ENCODE measurements around the gene FANCL.
"Not testable (repeated sequence)": the region's sequence is repeated elsewhere in the genome, so short reads cannot be mapped to it uniquely, and the experiment has no call there.

The FANCL gene

DNA sequence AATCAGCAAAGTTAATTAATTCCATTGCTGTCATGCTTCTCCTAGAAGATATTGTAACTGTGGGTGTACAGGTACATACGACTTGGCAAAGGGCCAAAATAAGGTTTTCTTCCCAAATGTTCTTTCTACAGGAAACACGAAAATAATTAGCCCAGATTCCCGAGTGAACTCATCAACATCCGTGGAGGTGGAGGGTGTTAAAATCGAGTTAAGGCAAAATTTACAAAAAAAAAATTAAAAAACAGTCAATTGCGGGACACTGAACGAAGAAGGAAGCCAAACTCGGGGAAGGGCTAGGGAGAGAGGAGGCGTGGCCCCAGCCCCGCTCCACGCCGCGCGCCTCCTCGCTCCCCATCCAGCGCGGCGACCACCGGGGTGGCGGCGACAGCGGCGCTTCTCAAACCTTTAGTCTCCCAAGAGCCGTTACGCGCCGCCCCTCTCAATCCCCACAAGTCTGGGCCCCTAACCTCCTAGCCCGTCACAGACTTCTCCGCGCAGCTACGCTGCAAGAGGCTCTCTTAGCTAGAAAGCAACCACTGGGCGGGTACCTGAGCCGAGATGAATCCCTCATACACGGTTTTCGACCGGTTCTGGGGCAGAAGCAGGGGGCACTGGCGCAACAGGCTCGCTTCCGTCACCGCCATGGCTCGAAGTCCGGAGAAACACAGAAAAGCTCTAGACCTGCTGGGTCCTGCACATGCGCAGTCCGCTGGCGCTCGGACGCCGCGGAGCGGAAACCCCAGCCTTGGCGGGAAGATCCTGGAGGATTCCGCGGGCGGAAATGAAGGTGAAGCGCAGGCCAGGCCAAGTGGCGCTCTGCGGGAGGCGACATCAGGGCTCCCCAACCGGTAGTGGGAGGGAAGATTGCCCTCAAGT is at the start of gene FANCL:
Gene FANCL, minus strand, starts transcription at position 656 of the 876 bp plus-strand sequence. Its CDS starts 12 bp downstream, at position 644.
- DNase-seq = peak; percentile 75

DNA sequence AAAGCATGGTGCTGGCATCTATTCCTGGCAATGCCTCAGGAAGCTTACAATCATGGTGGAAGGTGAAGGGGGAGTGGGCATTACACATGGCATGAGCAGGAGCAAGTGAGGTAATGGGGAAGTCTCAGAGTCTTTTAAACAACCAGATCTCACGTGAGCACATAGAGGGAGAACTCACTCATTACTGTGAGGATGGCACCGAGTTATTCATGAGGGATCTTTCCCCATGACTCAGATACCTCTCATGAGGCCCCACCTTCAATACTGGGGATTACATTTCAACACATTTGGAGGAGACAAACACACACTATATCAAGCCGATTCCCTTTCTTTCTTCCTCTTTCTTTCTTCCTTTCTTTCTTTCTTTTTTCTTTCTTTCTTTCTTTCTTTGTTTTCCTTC is 47.9 kb upstream of the FANCL start:
- no peak for DNase-seq

DNA sequence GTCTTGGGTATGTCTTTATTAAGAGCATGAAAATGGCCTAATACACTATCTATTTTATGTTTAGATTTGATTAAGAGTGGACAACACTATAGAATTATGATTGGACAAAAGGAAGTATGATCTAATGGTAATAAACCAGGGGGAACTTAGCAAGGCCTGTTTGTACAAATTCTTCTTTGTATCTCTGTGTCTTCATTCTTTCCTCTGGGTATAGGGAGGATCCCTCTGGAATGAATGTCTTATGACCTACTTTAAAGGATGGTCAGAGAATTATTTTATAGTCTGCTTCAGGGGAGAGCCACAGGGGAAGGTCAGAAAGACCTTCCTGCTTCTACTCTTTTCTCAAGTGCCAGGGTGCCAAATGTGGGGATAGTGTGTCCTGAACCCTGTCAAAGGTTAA is 42.8 kb upstream of the FANCL start:
- DNase-seq = no peak

DNA sequence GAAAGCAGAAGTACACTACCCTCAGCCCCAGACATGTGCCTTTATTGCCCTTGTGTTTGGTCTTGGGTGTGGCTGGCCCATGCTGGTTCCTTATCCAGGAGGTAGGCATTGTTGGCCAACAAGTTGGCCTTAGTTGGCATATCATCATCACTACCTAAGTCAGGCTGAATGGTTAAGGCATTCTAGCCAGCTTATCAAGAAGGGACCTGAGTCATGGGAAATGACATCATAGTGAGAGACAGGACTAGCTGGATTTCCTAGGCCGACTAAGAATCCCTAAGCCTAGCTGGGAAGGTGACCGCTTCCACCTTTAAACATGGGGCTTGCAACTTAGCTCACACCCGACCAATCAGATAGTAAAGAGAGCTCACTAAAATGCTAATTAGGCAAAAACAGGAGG is 34.0 kb upstream of the FANCL start:
- DNase-seq = not testable (repeated sequence)

DNA sequence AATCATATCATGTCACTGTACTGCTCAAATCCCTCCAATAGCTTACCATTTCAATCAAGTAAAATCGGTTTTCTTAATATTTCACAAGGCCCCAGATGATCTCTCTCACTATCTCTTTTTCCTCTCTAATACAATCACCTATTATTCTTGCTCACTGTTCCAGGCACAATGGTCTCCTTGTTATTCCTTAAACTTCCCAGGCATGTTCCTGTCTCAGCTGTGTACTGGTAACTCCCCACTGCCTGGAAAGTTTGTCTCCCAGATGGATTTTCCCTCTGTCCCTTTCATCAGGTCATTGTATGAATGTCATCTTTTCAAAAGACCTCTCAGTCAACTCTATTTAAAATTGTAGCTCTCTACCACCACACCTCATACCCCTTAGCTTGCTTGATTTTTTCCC is 30.7 kb upstream of the FANCL start:
- no peak for DNase-seq

DNA sequence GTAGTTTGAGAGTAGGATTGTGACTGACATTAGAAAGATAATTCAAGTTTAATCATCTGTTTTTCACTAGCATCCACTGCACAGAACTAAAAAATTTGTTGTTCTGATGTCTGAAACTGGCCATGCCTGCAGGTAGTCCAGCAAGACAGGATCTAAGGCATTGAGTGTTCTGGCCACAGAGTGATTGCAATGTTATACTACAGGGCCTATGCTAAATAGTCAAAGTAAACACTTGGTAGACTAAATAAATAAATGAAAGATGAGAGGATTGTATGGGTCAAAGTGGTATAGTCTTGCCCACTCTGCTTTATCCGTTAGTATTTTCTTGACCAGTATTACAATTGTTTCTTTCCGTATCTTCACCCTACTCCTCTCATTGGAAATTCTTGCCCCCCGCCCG is 27.6 kb upstream of the FANCL start:
- DNase-seq = no peak

DNA sequence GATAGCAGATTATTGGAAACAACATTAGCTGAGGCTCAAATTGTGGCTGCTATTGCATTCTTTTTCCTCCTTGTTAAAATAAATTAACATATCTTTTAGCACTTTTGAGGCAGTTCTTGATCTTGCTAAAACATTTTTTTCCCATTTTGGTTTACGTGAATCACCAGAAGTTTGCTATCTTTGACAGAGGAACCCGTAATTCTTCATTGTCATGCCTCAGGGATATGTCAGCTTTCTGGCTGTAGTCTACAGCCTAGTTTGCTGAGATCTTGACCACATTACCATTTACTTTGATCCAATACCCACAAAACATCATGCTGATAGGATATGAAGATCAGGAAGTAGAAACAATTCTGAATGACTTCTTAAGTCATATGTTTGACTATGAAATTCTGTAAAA is 25.1 kb upstream of the FANCL start:
- no peak for DNase-seq

DNA sequence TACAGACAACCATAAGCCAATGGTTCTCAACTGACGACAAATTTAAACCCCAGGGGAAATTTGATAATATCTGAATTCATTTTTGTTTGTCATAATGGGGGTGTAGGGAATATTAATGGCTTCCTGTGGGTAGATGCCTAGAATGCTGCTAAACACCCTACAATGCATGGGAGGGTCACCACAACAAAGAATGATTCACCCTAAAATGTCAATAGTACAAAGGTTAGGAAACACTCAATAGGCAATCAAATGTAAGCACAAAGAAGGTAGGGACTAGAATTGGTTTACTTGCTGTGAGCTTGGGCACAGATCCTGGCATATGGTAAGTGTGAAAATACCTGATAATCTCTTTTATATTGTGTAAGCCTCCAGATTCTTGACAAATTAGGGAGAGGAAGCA is 20.1 kb upstream of the FANCL start:
- no peak for DNase-seq

DNA sequence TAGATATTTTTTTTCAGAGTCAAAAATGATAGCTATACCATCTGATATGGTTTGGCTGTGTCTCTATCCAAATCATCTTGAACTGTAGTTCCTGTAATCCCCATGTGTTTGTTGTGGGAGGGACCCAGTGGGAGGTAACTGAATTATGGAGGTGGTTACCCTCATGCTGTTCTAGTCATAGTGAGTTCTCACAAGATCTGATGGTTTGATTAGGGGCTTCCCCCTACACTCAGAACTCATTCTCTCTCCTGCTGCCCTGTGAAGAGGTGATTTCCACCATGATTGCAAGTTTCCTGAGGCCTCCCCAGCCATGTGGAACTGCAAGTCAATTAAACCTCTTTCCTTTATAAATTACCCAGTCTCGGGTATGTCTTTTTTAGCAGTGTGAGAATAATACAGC is 17.3 kb upstream of the FANCL start:
- DNase-seq = not testable (repeated sequence)

DNA sequence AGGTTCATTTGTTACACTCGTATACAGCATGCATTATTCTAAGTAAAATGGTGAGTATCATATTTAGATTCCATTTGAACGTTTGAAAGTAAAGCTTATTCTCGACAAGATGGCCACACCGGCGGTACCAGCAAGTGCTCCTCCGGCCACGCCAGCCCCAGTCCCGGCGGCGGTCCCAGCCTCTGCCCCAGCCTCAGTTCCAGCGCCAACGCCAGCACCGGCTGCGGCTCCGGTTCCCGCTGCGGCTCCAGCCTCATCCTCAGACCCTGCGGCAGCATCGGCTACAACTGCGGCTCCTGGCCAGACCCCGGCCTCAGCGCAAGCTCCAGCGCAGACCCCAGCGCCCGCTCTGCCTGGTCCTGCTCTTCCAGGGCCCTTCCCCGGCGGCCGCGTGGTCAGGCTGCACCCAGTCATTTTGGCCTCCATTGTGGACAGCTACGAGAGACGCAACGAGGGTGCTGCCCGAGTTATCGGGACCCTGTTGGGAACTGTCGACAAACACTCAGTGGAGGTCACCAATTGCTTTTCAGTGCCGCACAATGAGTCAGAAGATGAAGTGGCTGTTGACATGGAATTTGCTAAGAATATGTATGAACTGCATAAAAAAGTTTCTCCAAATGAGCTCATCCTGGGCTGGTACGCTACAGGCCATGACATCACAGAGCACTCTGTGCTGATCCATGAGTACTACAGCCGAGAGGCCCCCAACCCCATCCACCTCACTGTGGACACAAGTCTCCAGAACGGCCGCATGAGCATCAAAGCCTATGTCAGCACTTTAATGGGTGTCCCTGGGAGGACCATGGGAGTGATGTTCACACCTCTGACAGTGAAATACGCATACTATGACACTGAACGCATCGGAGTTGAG is 10.4 kb upstream of the FANCL start:
- not testable (repeated sequence) for DNase-seq

DNA sequence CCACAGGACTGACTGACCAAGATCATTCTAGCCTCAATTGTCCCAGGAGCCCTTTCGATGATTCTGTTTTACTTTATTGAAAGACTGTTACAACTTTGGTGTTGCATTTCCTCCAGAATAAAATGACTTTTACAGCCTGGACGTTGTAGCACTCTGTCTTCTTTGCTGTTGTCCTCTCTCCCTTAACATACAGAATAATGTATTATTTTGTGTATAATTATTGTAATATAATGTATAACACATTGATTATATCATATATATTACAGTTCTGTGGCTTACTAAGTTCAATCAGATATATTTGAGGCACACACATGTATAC is 380 bp upstream of the FANCL start:
- DNase-seq = no peak

DNA sequence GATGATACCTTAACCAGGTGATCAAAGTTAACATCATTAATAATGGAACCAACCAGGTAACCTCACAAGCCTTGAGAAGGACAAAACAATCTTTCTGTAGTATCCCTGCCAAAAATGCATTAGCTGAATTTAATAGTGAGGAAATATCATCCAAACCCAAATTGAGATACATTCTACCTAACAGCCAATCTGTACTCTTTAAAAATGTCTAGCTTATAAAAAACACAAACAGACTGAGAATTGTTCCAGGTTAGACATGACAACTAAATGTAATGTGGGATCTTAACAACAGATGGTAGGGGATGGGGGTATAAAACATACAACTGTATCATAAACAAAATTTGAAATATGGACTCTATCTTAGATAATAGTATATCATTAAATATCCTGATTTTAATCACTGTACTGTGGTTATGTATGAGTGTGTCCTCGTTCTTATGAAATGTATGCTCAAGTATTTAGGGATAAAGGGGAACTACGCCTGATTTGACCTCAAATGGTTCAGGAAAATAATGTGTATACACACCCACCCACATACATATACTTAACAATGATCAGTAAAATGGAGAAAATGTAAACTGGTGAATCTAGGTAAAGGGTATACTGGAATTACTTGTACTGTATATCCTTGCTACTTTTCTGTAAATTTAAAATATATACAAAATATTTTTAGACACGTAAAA is 1.7 kb downstream of the FANCL start:
- no peak for DNase-seq

DNA sequence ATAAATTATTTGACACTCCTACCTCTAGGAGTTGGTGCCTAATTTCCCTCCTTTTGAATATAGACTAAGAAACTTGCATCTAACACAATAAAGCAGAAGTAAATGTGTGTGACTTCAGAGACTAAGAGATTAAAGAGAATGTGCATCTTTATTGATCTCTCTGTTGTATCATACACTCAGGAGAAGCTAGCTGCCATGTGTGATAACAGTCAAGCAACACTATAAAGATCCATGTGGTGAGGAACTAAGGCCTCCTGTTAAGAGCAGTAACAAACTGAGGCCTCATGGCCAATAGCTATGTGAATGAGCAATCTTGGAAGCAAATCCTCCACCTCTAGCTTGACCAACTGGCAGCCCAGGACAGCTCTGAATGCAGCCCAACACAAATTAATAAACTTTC is 3.4 kb downstream of the FANCL start:
- DNase-seq = peak; percentile 36

DNA sequence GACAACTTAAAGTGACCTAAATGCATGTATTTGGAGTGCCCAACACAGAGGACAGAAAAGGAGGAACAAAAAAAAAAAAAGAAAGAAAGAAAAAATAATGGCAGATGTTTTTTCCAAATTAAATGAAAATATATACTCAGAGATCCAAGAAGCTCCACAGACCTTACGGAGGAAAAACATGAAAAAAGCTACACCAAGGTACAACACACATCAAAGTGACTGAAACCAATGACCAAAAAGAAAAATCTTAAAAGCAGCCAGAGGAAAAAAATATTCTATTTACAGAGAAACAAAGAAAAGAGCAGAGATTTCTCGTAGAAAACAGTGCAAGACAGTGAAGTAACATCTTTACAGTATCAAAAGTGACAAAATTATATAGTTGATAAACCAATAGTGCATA is 5.1 kb downstream of the FANCL start:
- no peak for DNase-seq

DNA sequence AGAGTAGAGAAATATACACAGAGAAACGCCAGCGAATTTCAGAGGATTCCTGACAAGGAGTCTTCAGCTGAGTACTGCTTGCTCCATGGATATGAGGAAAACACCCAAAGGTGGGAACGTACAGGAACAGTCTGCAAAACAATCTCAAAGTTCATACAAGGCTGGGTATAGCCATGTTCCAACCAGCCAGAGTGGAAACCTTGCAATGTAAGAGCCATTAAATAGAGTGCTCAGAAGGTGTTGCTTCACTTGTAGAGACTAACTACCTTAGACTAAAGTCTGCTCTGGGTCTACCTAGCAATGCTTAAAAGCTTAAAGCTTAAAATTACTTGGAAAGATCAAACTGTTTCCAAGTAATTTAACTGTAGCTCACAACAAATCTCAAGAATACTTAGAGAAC is 6.0 kb downstream of the FANCL start:
- DNase-seq = no peak

DNA sequence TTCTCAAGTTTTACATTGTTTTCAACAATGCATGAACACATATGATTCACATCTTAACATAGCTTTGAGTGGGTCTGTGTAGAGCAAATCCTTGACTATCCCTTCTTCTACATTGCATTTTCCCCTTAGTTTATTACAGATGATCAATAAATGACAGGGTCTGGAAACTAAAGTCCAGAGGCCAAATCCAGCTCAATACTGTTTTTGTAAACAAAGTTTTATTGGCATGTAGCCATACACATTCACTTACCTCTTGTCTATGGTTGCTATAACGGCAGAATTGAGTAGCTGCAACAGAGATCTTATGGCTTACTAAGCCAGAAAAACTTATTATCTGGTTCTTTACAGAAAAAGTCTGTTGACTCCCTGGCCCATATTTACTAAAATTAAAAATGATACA is 12.8 kb downstream of the FANCL start:
- no peak for DNase-seq

DNA sequence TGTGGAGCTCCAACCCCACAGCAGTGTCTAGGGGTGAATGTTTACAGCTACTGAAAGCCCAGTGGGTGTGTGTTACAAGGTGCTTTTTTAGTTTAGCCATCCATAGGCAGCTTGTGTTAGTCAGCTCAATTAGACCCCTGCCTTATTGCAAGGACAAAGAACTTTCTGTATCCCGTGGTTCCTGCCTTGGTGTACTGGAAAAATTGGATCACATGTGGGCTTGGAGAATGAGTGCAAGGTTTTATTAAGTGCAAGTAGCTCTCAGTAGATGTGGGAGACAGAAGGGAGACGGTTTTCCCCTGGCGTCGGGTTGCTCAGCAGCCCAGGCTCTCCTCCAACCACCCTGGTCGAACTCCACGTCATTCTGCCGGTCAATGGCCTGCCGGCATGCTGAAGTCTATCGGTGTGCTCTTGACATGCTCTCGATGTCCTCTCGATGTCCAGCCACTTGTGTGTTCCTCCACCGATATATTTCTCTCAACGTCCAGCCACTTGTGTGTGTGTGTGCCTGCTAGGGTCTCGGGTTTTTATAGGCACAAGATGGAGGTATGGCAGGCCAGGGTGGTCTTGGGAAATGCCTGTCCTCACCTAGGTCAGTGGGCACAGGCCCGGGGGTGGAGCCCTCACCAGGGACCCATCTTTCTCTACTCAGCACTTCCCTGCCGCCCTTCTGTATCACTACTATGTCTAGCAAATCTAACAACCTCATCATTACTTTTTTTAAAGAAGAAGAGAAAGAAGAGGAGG is 13.8 kb downstream of the FANCL start:
- no peak for DNase-seq

DNA sequence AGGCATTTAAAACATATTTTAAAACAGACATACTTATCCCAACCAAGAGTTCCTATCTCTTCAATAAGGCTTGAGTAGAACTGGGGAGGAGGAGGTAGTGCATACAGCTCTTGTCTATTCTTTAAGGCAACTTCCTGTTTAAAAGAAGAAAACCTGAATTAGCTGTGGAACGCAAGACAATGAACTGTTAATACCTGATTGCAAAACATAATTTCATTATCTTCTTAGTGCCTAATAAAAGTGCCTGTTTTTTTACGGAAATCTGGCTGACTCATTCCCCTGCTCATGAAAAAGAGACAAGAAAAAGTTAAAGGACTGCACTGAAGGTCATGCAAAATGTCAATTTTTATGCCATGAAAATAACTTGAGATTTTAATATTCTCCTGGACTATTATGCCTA is 19.2 kb downstream of the FANCL start:
- DNase-seq = no peak

DNA sequence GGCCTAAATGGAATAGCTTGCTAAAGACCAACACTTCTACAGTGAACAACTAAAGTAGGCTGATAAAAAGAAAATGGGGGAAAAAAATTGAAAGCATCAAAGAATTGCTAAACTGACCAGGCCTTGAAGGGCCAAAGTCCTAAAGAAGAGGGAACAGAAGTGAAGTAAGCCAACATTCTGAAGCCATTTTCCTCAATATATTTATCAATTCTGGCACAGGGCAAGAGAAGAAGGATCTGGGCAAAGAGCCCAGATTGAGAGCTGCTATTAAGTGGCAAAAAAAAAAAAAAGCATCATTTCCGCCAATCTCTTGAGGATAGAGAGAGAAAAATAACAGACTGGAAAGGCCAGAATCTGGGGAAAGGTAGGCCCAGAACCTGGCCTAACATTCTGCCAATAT is 25.7 kb downstream of the FANCL start:
- no peak for DNase-seq

DNA sequence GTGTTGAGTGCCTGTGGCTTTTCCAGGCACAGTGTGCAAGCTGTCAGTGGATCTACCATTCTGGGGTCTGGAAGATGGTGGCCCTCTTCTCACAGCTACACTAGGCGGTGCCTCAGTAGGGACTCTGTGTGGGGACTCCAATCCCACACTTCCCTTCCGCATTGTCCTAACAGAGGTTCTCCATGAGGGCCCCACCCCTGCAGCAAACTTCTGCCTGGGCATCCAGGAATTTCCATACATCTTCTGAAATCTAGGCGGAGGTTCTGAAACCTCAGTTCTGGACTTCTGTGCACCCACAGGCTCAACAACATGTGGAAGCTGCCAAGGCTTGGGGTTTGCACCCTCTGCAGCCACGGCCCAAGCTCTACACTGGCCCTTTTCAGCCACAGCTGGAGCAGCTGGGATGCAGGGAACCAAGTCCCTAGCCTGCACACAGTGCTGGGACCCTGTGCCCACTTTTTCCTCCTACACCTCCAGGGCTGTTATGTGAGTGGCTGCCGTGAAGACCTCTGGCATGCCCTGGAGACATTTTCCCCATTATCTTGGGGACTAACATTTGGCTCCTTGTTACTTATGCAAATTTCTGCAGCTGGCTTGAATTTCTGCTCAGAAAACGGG is 30.1 kb downstream of the FANCL start:
- DNase-seq = not testable (repeated sequence)

DNA sequence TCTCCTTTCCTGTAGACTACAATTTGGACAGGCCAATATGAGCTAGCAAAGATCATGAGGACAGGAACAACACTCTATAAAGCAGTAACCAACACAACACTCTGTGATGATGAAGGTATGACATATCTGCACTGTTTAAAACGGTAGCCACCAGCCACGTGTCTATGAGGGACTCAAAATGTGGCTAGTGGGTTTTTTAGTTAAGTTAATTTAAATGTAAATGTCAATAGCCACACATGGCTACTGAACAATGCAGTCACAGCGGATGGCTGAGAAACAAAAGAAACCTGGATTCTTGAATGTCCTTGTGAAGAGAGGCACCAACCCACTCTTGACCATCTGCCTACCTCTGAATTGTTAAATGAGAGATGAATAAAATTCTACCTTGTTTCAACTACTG is 33.9 kb downstream of the FANCL start:
- no peak for DNase-seq

DNA sequence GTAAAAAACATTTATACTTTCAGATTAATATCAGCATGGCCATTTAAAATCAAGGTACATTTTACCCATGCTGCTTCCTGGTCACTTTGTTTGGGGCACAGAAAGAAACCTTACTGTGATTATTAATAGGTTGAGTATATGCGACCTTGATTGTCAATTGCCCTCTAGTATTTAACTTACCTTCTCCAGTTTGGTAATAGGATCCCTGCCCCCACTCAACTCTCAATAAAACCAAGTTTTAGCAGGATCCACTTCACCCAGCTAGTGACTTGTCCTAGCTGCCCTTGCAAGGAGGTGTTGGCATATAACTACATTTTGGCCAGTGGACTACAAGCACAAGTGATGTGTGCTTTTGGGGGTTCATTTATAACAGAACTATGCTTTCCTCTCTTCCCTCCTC is 34.3 kb downstream of the FANCL start:
- no peak for DNase-seq

All from MV-4-11 (cell line).